ENCODE data around the gene ZDHHC14.
"Not testable (repeated sequence)": the region's sequence is repeated elsewhere in the genome, so short reads cannot be mapped to it uniquely, and the experiment has no call there.

Gene ZDHHC14

GRCh38 chr6:157405986-157406385 is 25.0 kb downstream of the ZDHHC14 start:
- TF ChIP-seq CTCF (IDR thresholded peaks at IDR 0.05; ENCODE audit: insufficient read depth, low read depth, low read length, missing control alignments): no peak
- no peak overlapping the region for H3K4me3 ChIP-seq (ENCODE audit: low read depth, low read length)
- DNase-seq (ENCODE audit: low read depth): no peak

- H3K4me3 ChIP-seq (ENCODE audit: low read depth, low read length): no peak overlapping the region
- TF ChIP-seq CTCF (IDR thresholded peaks at IDR 0.05; ENCODE audit: insufficient read depth, low read depth, low read length, missing control alignments): no peak
- DNase-seq (ENCODE audit: low read depth): no peak
These were observed 25.7 kb downstream of the ZDHHC14 start for GRCh38 chr6:157406661-157407060.

- no peak overlapping the region for H3K4me3 ChIP-seq (ENCODE audit: low read depth, low read length)
- DNase-seq (ENCODE audit: low read depth): no peak
- TF ChIP-seq CTCF (IDR thresholded peaks at IDR 0.05; ENCODE audit: insufficient read depth, low read depth, low read length, missing control alignments): no peak
These were observed 26.7 kb downstream of the ZDHHC14 start for GRCh38 chr6:157407646-157408045.

GRCh38 chr6:157408427-157408826 is 27.4 kb downstream of the ZDHHC14 start:
- DNase-seq (ENCODE audit: low read depth); H3K4me3 ChIP-seq (ENCODE audit: low read depth, low read length): not testable (repeated sequence)

GRCh38 chr6:157410045-157410444 is 29.1 kb downstream of the ZDHHC14 start:
- DNase-seq (ENCODE audit: low read depth): no peak

GRCh38 chr6:157411368-157411767 is 30.4 kb downstream of the ZDHHC14 start:
- DNase-seq (ENCODE audit: low read depth): no peak
- no peak overlapping the region for H3K4me3 ChIP-seq (ENCODE audit: low read depth, low read length)
- TF ChIP-seq CTCF (IDR thresholded peaks at IDR 0.05; ENCODE audit: insufficient read depth, low read depth, low read length, missing control alignments): no peak

More at GRCh38 chr6:157410045-157410444, 29.1 kb downstream of the ZDHHC14 start:
- H3K4me3 ChIP-seq (ENCODE audit: low read depth, low read length): no peak overlapping the region
- no peak for TF ChIP-seq CTCF (IDR thresholded peaks at IDR 0.05; ENCODE audit: insufficient read depth, low read depth, low read length, missing control alignments)

- no peak for TF ChIP-seq CTCF (IDR thresholded peaks at IDR 0.05; ENCODE audit: insufficient read depth, low read depth, low read length, missing control alignments)
- no peak for DNase-seq (ENCODE audit: low read depth)
- no peak overlapping the region for H3K4me3 ChIP-seq (ENCODE audit: low read depth, low read length)
These were observed 31.8 kb downstream of the ZDHHC14 start for GRCh38 chr6:157412791-157413190.

Measured in GM12865 (cell line).